HG02623 (cell line): ENCODE results near the gene RSPH9.
A peak's percentile ranks its signal among the peaks of the same experiment; 100 is the strongest.

Source experiments
- ATAC-seq: cut with Tn5 transposase; IDR thresholded peaks from one replicate; pipeline ENCODE4 v1.9.1; 2021; ENCODE audit warnings: moderate library complexity; ENCODE audit not compliant: unreplicated experiment

Gene RSPH9

DNA sequence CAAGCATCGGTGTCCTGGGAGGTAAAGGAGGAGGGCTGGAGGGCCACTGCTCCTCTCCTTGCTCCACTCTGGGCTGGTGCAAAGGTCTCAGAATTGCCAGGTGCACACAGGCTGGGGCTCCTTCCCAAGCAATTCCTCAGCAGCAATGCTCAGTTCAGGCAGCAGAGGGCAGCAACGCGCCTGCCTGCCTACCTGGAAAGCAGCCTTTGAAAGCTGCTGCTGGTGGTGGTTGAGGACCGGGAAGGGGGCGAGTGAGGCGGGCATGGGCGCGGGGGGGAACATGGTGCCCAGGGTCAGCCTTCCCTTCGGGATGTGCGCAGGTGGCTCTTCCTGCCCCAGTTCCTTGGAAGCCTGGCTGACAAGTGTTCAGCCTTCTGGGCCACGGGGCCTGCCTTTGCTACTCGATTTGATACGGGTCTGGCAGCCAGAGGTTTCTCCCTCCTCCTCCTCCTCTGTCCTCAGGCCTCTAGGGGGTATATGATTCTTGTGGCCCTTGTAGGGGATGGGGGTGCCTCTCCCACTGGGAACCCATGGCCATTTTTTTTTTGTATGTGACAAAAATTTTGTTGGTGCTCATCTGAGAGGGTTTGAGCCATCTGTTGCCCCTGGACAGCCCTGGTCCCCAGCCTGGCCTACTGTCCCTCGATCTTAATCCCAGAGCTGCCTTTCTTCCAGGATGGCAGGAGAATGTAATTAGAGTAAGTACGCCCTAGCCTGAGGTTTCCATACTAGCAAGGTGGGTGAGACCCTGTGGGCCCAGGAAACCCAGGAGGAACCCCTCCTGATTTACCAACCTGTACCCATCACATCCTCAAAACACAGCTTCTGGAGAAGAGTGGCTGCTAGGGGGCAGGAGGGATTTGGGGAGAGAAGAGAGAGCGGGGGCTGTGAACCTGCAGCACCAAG is 22.7 kb downstream of the RSPH9 start:
- no peak for ATAC-seq

DNA sequence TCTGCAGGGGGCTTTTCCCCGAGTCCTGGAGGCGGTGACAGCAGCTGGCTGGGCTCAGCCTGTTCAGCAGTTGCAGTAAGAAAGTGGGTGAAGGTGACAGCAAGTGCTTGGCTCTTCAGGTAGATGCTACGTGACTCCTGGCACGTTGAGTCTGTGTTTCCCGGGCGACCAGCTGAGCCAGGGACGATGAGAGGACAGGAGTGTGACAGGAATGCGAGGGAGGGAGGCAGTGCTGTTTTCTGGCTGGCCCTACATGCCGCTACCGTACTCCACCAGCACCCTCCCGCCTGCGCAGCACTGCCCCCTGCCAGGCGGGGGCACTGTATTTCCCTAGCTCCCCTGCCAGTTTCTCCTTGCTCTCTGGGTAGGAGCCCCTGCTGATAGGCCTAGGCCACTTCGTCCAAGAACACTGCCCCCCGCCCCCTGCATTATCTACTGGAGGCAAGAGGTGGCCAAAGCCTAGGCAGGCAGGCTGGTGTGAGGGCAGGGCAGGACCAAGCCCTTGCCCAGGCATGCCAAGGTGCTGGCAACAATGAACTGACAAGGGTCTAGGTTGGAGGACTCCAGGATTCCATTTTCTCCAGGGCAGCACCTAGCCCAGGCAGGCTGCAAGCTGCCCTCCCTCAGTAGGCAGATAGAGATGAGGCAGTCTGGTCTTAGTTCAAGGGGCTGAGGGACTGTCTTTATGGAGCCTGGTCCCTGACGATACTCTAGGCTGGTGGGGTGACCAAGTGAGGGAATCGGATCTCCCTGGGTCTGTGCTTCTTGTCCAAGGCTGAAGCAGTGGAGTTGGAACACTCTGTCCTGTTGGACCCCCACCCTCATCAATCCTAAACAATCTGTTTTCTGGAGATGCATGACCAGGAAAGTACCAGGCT is 23.6 kb downstream of the RSPH9 start:
- ATAC-seq: peak; percentile 54

DNA sequence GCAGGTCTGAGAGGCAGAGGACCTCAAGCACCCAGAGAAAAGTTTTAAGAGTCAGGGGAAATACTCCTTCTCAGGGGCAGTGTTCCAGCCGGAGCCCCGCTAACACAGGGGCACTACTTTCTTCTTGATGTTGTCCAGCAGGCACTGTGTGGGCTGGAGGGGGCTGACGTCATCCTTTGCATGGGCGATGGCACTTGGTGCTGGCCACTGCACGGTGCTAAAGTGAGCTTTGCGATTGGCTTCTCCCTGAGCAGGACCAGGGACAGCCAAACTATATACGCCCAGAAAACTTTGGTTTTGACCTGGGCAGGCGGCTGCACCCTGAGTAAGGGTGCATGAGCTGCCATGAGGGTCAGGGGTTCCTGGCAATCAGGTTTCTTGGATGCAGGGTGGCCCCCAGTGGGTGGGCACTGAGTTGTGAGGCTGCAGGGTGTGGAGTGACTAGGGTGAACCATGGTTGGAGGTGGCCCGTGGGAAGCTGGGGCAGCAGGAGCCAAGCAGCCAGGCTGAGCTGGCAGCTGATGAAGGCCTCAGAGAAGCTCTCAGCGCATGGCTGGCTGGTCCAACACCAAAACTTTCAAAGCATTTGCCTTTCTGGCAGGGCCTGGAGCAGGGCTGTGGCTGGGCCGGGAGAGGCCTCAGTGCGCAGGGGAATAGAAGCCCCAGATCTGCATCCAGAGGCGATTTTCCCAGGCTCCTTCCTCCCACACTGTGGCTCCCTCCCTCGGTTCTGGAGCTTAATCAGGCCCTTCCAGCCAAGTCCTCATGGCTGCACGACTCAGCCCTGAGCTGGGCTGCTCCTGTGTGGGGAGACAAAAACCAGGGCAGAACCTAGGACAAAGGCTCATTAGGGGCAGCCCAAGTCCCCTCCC is 24.4 kb downstream of the RSPH9 start:
- ATAC-seq: no peak

DNA sequence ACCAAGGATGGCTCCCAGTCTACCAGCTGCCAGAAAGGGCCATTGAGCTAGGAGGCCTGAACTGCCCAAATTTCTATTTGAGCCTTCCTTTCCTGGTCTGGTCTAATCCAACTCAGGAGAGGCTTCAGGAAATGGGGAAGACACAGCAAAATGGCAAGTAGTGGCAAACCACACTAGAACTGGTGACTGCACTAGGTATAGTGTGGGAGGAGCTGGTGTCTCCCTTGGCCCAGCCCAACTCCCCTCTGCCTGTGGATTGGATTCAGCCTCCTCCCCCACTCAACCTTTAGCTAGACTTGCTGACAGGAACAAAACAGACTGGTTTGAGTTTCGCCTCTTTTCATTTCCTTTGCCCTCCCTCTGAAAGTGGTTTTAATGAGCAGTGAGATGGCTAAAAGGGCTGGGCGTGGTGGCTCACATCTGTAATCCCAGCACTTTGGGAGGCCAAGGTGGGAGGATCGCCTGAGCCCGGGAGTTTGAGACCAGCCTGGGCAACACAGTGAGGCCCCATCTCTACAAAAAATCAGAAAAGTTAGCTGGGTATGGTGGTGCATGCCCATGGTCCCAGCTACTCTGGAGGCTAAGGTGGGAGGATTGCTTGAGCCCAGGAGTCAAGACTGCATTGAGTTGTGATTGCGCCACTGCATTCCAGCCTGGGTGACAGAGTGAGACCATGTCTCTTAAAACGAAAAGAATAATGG is 25.2 kb downstream of the RSPH9 start:
- no peak for ATAC-seq

DNA sequence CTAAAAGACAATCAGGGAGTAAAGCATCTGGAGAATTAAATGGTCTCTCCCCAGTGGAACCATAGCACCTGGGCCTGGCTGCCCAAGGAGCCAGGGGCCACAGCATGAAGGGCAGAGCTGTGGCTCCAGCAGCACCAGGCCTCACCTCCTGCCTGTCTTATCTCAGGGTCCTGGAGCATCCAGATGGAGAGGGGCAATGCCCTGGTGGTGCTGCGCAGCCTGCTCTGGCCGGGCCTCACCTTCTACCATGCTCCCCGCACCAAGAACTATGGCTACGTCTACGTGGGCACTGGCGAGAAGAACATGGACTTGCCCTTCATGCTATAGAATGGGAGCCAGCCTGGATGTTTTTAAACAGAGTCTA is 25.8 kb downstream of the RSPH9 start:
- no peak for ATAC-seq

DNA sequence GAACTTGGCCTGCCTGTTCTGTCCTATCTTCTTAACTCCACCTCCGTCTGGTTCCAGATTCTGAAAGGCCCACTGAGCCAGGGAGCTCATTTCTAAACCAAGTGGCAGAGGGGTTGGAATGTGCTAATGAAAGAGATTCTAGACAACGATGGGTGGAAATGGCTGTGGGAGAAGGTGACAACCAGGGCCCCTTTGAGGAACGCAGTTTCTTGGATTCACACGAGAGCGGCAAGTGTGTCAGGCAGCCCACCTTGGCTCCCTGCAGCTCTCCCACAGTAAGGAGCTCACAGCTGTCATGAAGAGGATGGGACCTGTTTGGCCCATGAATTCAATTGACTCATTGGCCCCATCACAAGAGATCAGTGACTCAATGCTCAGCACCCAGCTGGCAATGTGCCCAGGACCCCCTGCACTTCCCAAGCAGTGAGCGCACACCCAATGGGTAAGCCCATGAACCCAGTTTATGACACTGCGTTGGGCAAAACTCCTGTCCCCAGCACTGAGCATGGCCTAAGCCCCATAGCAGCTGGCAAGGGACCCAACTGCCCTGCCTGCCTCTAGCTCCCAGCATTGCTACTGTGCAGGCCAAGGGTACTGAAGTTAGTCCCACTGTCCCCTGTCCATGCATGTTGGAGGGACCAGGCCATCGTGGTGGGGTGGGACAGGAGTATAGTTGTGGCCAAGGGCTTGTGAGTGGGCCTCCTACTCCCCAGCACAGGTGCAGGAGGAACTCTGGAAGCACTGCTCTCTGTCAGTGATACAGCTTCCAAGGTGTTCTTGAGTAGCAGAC is 26.4 kb downstream of the RSPH9 start:
- ATAC-seq: no peak

DNA sequence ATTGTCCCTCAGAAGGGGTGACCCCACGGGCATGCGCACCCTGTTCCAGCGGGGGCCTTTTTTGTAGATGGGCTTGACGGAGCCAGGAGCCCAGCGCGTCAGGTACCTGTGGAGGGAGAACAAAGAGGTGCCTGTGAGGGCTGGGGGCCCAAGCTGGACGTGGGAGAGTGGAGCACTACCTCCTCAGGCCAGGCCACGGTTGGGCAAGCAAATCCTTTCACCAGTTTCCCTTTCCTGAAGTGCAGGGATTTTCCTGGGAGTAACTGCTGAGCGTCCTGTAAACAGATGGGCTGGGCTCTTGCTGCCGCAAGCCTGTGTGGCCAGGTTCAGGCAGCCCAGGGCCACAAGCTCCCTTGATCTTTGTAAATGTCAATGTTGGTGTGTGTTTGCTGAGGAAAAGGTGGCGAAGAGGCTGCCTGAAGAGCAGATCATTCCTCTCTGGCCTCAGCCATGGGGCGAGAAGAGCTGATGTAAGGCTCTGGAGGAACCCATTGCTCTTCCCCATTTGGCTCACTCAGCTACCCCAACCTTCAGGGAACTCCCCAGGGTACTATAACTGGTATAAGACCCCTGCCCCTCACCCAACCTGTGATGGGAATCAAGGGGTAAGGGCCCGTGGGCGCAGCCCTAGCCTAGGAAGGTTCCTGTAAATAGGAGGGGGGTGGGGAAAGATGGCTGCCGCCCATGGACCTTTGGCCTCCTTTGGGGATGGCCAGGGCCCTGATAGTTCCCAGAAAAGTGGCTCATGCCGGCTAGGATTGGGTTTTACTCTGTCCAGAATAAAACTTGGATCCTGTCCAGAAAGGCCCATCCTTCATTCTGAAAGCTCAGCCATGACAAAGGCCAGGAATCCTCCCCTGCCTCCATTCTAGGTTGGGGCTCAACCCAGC is 27.2 kb downstream of the RSPH9 start:
- ATAC-seq: no peak

DNA sequence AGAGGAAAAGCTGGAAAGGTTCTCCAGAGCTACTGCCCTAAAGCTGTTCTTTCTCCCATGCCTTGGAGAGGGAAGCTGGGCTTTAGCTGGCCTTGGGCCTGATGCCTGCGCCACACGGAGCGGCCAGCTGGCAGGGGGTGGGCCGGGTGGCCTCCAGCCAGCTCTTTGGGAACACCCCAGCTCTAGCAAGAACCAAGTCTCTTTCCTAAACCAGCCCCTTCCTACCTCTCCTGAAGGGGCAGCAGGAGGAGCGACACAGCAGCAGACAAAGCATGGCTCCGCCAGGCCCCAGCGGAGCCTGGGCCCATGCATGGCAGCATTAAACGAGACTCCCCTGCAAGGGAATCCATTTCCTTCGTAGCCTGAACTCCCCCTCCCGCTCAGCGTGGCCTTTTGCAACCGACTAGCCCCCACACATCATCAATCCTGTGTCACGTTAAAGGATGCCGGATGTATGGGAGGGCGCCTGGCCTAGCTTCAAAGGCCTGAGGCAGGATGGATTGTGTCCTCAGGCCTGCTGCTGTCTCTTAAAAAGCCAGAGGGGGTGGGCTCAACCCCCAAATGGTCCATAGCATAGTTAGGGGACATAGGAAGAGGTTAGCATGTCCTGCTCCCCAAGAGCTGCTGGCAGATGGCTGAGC is 28.7 kb downstream of the RSPH9 start:
- no peak for ATAC-seq

DNA sequence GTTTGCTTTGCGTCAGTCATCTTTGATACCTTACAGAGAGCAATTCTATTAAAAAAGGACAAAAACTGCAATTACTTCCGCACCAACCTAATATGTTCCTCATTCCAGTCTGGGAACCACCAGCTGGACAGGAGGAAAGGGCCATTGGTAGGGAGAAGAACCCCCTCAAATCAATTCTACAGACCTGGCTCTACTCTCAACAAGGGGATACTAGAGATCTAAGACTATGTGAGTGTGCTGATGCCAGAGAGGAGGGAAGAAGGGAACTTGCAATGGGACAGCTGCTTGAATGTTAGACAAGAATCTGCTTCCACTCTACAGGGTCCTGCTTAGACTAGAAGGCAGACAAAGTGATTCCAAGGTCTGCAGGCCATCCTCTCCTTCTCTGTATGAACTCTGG is 29.5 kb downstream of the RSPH9 start:
- ATAC-seq: no peak

DNA sequence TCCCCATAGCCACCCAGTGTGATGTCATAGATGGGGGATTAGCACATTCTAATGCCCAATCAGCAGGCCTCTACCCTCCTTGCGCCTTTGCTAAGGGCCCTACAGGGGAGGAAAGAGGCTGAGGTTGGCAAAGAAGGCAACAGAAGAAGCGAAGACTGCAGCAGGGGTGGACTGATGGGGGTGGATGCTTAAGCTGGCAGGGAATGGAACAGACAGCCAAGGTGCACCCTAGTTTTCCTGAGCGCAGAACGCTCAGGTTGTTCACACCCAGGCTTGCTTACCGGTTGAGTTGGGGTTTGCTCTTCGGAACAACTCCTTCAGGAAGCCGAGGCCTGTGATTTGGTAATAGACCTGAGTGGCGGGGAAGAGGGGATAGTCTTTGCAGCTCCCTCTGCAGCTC is 30.1 kb downstream of the RSPH9 start:
- ATAC-seq: no peak

DNA sequence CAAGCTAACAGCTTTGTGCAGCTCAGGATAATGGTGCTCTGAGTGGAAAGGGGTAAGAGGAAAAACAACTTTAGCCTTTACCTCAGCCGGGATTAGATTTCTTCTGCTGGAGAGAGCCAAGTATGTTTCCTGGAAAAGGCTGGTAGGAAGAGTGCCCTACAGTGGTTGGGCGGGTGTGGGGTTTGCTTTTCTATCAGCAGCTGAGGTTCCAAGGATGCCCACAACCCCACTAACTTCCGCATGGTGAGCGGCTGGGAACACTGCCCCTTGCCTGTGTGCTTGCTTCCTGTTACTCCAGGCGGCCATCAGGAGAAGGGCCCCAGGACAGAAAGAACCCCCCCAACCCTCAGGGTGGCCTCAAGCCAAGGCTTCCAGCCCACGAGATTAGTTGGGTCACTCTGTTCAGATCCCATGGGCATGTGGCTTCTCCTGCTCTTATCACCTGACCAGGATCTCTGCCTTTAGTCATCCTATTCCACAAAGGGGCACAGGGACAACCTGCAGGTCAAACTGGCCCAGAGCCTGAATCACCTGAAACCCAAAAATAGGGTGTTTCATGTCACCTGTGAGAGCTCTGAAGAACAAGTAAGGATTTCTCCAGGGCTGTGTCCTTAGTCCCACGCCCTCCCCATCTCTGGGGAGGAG is 32.2 kb downstream of the RSPH9 start:
- ATAC-seq: no peak

DNA sequence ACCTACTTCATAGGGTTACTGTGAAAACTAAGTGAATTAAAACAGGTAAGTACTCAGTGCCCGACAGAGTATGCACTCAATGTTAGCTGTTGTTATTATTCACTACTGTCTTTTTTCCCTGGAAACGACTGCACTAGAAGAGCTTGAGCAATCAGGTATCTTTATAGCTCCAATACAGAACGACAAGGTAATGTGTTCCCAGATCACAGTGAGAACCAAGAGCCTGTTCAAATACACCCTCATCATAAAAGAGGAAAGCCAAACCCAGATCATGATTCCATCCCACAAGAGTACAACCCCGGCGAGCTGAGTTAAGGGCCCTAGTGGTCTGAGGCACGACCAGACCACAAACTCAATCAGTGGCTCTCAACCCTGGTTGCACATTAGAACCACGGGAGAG is 32.9 kb downstream of the RSPH9 start:
- no peak for ATAC-seq

DNA sequence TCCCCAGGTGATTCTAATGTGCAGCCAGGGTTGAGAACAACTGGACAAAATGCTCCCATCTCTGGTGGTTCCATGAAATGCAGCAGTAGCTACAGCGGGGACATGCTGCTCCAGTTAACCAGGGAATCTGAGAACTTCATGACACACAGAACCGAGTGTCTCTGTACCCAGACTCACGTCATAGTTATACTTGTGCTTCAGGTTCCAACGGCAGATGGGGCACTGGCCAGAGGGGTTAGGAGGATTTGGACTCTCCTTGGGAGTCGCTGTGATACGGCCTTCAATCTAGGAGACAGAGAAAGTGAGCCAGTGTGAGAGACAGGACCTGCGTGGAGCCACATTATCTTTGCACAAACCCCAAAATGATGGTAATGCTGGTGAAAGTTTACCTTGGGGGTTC is 33.5 kb downstream of the RSPH9 start:
- no peak for ATAC-seq

DNA sequence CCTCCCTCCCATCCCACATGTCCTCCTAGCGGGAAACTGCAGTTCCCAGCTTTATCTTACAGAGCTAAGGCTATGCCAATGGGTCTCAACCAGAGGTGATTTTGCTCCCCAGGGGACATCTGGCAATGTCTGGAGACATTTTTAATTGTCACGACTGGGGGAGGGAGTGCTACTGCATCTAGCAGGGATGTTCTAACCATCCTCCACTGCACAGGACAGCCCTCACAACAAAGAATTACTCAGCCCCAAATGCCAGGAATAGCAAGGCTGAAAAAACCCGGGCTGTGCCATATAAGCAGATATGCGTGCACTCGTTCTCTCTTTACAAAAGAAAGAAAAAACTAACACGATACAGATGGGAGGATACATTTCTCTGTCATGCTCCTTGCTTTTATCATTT is 34.2 kb downstream of the RSPH9 start:
- no peak for ATAC-seq

DNA sequence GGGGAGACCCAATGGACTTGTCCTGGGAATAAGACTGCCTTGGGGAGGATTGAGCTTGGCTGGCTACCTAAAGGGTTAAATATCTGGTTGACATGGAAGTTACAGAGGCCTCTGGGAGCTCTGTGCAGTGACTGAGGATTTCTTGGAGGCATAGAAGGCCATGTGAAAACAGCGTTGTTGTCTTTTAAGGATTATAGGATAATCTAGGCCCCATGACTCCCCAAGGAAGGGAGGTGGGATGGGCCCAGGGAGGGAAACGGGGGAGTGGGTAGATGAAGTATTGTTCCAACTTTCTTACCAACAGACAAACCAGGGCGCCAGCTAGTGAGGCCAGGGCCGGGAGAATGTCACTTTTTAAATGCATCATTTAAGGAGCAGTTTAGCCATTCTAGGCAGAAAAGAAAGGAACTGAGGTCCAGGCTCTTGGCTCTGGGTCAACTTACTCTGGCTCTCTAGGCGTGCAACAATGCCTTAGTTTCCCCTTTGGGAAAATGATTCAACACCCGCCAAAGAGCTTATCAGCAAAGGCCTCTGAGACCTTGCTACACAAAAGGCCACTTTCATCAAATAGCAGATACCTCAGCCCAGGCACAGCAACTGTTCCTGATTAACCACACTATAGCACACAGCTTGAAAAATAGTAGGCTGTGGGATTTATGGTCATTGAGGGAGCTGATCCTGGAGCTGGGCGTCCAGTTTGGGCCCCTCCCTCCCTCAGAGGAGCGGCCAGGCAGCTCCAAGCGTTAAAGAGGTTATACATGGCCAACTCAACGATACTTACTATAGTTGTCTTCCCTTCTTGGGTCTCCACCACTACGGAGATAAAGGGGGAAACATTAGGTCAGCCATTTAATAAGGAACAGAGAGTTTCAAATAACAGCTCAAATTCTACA is 35.7 kb downstream of the RSPH9 start:
- no peak for ATAC-seq

DNA sequence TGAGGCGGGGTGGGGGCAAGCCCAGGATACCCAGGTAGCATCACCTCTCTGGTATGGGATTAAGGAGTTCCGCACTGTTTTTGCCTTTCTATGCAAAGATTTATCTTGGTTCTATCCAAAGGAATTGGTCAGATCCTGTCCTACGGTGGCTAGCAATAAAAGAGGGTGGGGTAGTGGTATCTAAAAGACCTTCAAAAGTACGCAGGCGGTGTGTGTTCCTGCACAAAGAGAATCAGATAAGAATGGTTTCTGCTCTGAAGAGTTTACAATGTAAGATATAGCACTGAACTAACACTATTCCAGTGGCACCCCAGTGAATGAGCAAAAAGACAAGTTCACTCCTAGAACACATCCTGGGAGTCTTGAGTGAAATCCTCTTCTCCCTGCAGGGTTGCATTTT is 36.5 kb downstream of the RSPH9 start:
- no peak for ATAC-seq
